Neural cell (in vitro differentiated cells): Measurements from ENCODE around the gene HERC2.

Experiments
- CTCF ChIP-seq: fragments of 450-650 bp; IDR thresholded peaks from 2 replicates; pipeline ENCODE4 v1.5.1; 2014; ENCODE audit warnings: antibody characterized with exemption, mild to moderate bottlenecking, moderate library complexity; ENCODE audit not compliant: poor library complexity, severe bottlenecking
- EP300 ChIP-seq: fragments of 450-650 bp; conservative IDR thresholded peaks from 2 replicates; pipeline ENCODE4 v1.6.1; 2014; ENCODE audit warnings: antibody characterized with exemption, mild to moderate bottlenecking, moderate library complexity; ENCODE audit not compliant: poor library complexity, severe bottlenecking
- EZH2 ChIP-seq: fragments of 200-600, 300-800 bp; shearing (Covaris generic), sonication (generic); IDR thresholded peaks from 2 replicates; pipeline ENCODE4 v1.6.1; 2014; ENCODE audit warnings: antibody characterized with exemption, low read length, borderline replicate concordance, mild to moderate bottlenecking; ENCODE audit not compliant: insufficient read depth, poor library complexity, severe bottlenecking
- MXI1 ChIP-seq: fragments of 450-650 bp; conservative IDR thresholded peaks from 2 replicates; pipeline ENCODE4 v1.6.1; 2014; ENCODE audit warnings: antibody characterized with exemption, mild to moderate bottlenecking; ENCODE audit not compliant: poor library complexity, severe bottlenecking
- POLR2AphosphoS5 ChIP-seq: IDR thresholded peaks from 2 replicates; pipeline ENCODE4 v1.6.1; 2012
- TAF1 ChIP-seq: IDR thresholded peaks from 2 replicates; pipeline ENCODE4 v1.6.1; 2012; ENCODE audit warnings: low read depth

- TF ChIP-seq CTCF (no peak), MXI1 (no peak), POLR2AphosphoS5 (no peak), EP300 (no peak), TAF1 (no peak), EZH2 (no peak)
Measured at GRCh38 chr15:28255965-28256364, 66.0 kb downstream of the HERC2 start.
